ENCODE results near the gene TPRG1. TPM values are rescaled to one million over a fixed set of nuclear protein-coding genes. Genes with fewer than 3 reads are reported as not detected.

The TPRG1 gene
- 0.15 and 8.9 TPM in 2 replicates for total RNA-seq (ENCODE audit: low replicate concordance)

DNA sequence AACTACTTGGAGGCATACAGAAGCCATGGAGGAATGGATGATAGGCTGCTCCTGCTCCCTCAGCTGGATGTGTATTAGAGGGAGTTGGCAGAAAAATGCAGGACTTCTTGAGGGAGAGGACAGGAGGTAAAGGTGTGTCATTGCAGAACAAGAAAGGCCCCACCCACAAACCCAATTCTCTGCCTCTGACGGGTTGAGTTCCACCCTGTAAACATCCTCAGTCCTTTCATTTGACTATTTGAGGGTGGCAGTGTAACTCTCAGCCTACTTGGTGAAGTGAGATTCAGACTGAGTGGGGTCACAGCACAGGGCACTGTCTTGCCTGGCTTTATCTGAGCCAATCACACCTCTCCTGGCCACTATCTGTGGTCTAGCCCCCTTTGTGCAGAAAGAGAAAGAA lies at the start of gene TPRG1:
Gene TPRG1, plus strand, starts transcription at position 265 of the 400 bp plus-strand sequence. CDS start 35,414 bp downstream, outside the sequence.

Measured in smooth muscle cell of the coronary artery (primary cell).